Measurements from ENCODE around the gene ADAMTSL2.

- no peak for TF ChIP-seq EGR1 (IDR thresholded peaks at IDR 0.05)
- no peak for TF ChIP-seq YY1 (IDR thresholded peaks at IDR 0.05; ENCODE audit: low read depth)
These were observed 55.1 kb downstream of the ADAMTSL2 start for GRCh38 chr9:133589454-133590227.
